H1 (cell line): ENCODE results near the gene MYH7B. TPM values are rescaled to one million over a fixed set of nuclear protein-coding genes. Genes with fewer than 3 reads are reported as not detected.

ENCODE experiments used
- CTCF ChIA-PET: fragments of 300-600 bp; sonication (Branson Sonifier 250); formaldehyde crosslinking; loops from one replicate; lab custom pipeline; 2021; ENCODE audit not compliant: partially characterized antibody; lab: Charles Lee
- POLR2A ChIA-PET: fragments of 300-600 bp; sonication (Branson Sonifier 250); formaldehyde crosslinking; loops from one replicate; lab custom pipeline; 2021; ENCODE audit warnings: inconsistent platforms; ENCODE audit not compliant: partially characterized antibody; lab: Charles Lee
- DNase-seq, 2 experiments: peaks; one replicate each; pipeline versions ENCODE4 v3.0.0 to v3.0.0-alpha.2; 2010 to 2022; ENCODE audit warnings: low spot score in 2 of 2, low read depth in 1 of 2, mixed read lengths in 1 of 2
- FAIRE-seq: peaks from 2 replicates; lab custom pipeline; 2011; peaks lifted over from hg19 to GRCh38; lab: Jason Lieb, UNC
- H2AFZ ChIP-seq: 2 replicates; pipeline ENCODE4 v1.8.1; 2012; ENCODE audit warnings: low read length, inconsistent platforms
- H2AK5ac ChIP-seq: 2 replicates; pipeline ENCODE4 v1.6.1; 2013; ENCODE audit warnings: low read depth, low read length
- H2BK120ac ChIP-seq: replicated peaks from 2 replicates; pipeline ENCODE3; 2013; ENCODE audit warnings: low read depth, low read length, inconsistent platforms
- H2BK12ac ChIP-seq: 2 replicates; pipeline ENCODE4 v1.6.1; 2013; ENCODE audit warnings: low read depth, low read length
- H2BK15ac ChIP-seq: 2 replicates; pipeline ENCODE4 v1.6.1; 2013; ENCODE audit warnings: low read length
- H2BK20ac ChIP-seq: 2 replicates; pipeline ENCODE4 v1.6.1; 2013; ENCODE audit warnings: low read length
- H2BK5ac ChIP-seq: 2 replicates; pipeline ENCODE4 v1.6.1; 2013; ENCODE audit warnings: low read depth, low read length
- H3K14ac ChIP-seq: 2 replicates; pipeline ENCODE4 v1.6.1; 2013; ENCODE audit warnings: inconsistent platforms; ENCODE audit not compliant: insufficient read length
- H3K18ac ChIP-seq: 2 replicates; pipeline ENCODE4 v1.6.1; 2013; ENCODE audit warnings: low read length; ENCODE audit errors: extremely low read depth
- H3K23ac ChIP-seq: 2 replicates; pipeline ENCODE4 v1.6.1; 2013; ENCODE audit warnings: inconsistent platforms; ENCODE audit not compliant: insufficient read length
- H3K23me2 ChIP-seq: 2 replicates; pipeline ENCODE4 v1.6.1; 2013; ENCODE audit warnings: low read depth, low read length
- H3K27ac ChIP-seq: 2 replicates; pipeline ENCODE4 v1.6.1; 2011; ENCODE audit warnings: low read depth, low read length, inconsistent platforms
- H3K27me3 ChIP-seq, 4 experiments: replicated peaks in 1 of 4; 1 replicate in 1 of 4; 2 replicates in 3 of 4; pipeline versions ENCODE4 v1.6.1 to v1.8.1; 2011 to 2013; ENCODE audit warnings: low read length in 3 of 4, mild to moderate bottlenecking in 3 of 4, inconsistent platforms in 2 of 4, mixed read lengths in 2 of 4, moderate library complexity in 1 of 4; ENCODE audit not compliant: control insufficient read depth in 3 of 4, insufficient read depth in 3 of 4; ENCODE audit errors: extremely low read depth in 1 of 4
- H3K36me3 ChIP-seq, 4 experiments: 2 replicates each; pipeline versions ENCODE4 v1.6.1 to v1.8.1; 2011 to 2013; ENCODE audit warnings: mild to moderate bottlenecking in 4 of 4, low read length in 3 of 4, moderate library complexity in 2 of 4, control low read depth in 1 of 4, inconsistent platforms in 1 of 4; ENCODE audit not compliant: insufficient read depth in 4 of 4, control insufficient read depth in 2 of 4
- H3K4ac ChIP-seq: replicated peaks from 2 replicates; pipeline ENCODE3; 2013; ENCODE audit warnings: low read length, low read depth, mixed read lengths, inconsistent platforms; ENCODE audit not compliant: insufficient read length
- H3K4me1 ChIP-seq, 4 experiments: replicated peaks in 1 of 4; 1 replicate in 1 of 4; 2 replicates in 3 of 4; pipeline versions ENCODE4 v1.6.1 to v1.8.1; 2011 to 2013; ENCODE audit warnings: low read length in 3 of 4, inconsistent platforms in 2 of 4, mixed read lengths in 1 of 4; ENCODE audit not compliant: insufficient read depth in 4 of 4, control insufficient read depth in 3 of 4
- H3K4me2 ChIP-seq, 2 experiments: 2 replicates each; pipeline versions ENCODE4 v1.6.1 to v1.8.1; 2011 to 2013; ENCODE audit warnings: low read depth in 2 of 2, low read length in 2 of 2, control low read depth in 1 of 2, inconsistent platforms in 1 of 2, mild to moderate bottlenecking in 1 of 2; ENCODE audit not compliant: insufficient read depth in 1 of 2
- H3K4me3 ChIP-seq, 4 experiments: fragments of 200-600, 300-600 bp in 1 of 4; sonication (generic), shearing (Covaris generic), sonication (Bioruptor Twin) in 1 of 4; 2 replicates each; pipeline versions ENCODE4 v1.5.1 to v1.8.1; 2011 to 2016; ENCODE audit warnings: low read length in 4 of 4, low read depth in 3 of 4, control low read depth in 2 of 4, inconsistent platforms in 2 of 4, mild to moderate bottlenecking in 2 of 4, mixed read lengths in 1 of 4, moderate library complexity in 1 of 4; ENCODE audit not compliant: insufficient read depth in 2 of 4; ENCODE audit errors: extremely low read depth in 1 of 4
- H3K56ac ChIP-seq: replicated peaks from 2 replicates; pipeline ENCODE3; 2013; ENCODE audit warnings: low read depth, mild to moderate bottlenecking, mixed read lengths, low read length, inconsistent platforms; ENCODE audit not compliant: insufficient read length
- H3K79me1 ChIP-seq: 2 replicates; pipeline ENCODE4 v1.6.1; 2013; ENCODE audit warnings: low read depth, low read length, control low read depth
- H3K79me2 ChIP-seq, 2 experiments: 2 replicates each; pipeline versions ENCODE4 v1.6.1 to v1.8.1; 2012 to 2013; ENCODE audit warnings: low read length in 2 of 2, mild to moderate bottlenecking in 2 of 2, inconsistent platforms in 1 of 2; ENCODE audit not compliant: insufficient read depth in 2 of 2, control insufficient read depth in 1 of 2
- H3K9ac ChIP-seq, 4 experiments: replicated peaks in 1 of 4; 1 replicate in 1 of 4; 2 replicates in 3 of 4; pipeline versions ENCODE4 v1.6.1 to v1.8.1; 2011 to 2013; ENCODE audit warnings: low read depth in 3 of 4, low read length in 3 of 4, control low read depth in 2 of 4, mild to moderate bottlenecking in 2 of 4, moderate library complexity in 2 of 4, inconsistent platforms in 1 of 4; ENCODE audit errors: extremely low read depth in 1 of 4
- H3K9me3 ChIP-seq, 2 experiments: 2 replicates each; pipeline versions ENCODE4 v1.6.1 to v1.8.1; 2012 to 2013; ENCODE audit warnings: mild to moderate bottlenecking in 2 of 2, moderate library complexity in 2 of 2, control low read depth in 1 of 2, inconsistent platforms in 1 of 2, low read depth in 1 of 2, low read length in 1 of 2, mixed read lengths in 1 of 2; ENCODE audit not compliant: insufficient read depth in 2 of 2
- H4K20me1 ChIP-seq, 2 experiments: replicated peaks in 1 of 2; 2 replicates each; pipeline versions ENCODE3 to v1.8.1; 2011 to 2013; ENCODE audit warnings: inconsistent platforms in 2 of 2, low read length in 2 of 2, mild to moderate bottlenecking in 1 of 2; ENCODE audit not compliant: insufficient read depth in 2 of 2, control insufficient read depth in 1 of 2
- H4K5ac ChIP-seq: 2 replicates; pipeline ENCODE4 v1.6.1; 2013; ENCODE audit warnings: low read length, low read depth, mixed read lengths, inconsistent platforms; ENCODE audit not compliant: insufficient read length
- H4K8ac ChIP-seq: 2 replicates; pipeline ENCODE4 v1.8.0; 2013; ENCODE audit warnings: mild to moderate bottlenecking, moderate library complexity, low read length, inconsistent platforms; ENCODE audit not compliant: insufficient read depth; ENCODE audit errors: extremely low read depth
- H4K91ac ChIP-seq: replicated peaks from 2 replicates; pipeline ENCODE3; 2013; ENCODE audit warnings: low read length, mixed read lengths, inconsistent platforms; ENCODE audit not compliant: insufficient read length
- ATF3 ChIP-seq: IDR thresholded peaks from 2 replicates; pipeline ENCODE4 v1.6.1; 2011; ENCODE audit warnings: low read depth, mild to moderate bottlenecking, low read length; ENCODE audit not compliant: insufficient read depth
- BRCA1 ChIP-seq: IDR thresholded peaks from 2 replicates; pipeline ENCODE4 v1.6.1; 2012; ENCODE audit warnings: low read depth, low read length, improper control_type of control experiment
- CEBPB ChIP-seq: IDR thresholded peaks from 2 replicates; pipeline ENCODE4 v1.6.1; 2012; ENCODE audit warnings: low read depth, low read length
- KDM1A ChIP-seq: fragments of 200-600, 300-600 bp; sonication (generic); IDR thresholded peaks from 2 replicates; pipeline ENCODE4 v1.7.1; 2016; ENCODE audit warnings: mild to moderate bottlenecking, low read length, borderline replicate concordance
- KDM4A ChIP-seq: IDR thresholded peaks from one replicate; pipeline ENCODE4 v1.7.1; 2012; ENCODE audit warnings: low read depth, mild to moderate bottlenecking, moderate library complexity, low read length, inconsistent platforms; ENCODE audit not compliant: severe bottlenecking
- KDM5A ChIP-seq: fragments of 200-600 bp; IDR thresholded peaks from 2 replicates; pipeline ENCODE4 v1.7.1; 2012; ENCODE audit warnings: mild to moderate bottlenecking, low read length, inconsistent platforms, mixed read lengths
- MAFK ChIP-seq: IDR thresholded peaks from 2 replicates; pipeline ENCODE4 v1.6.1; 2012; ENCODE audit warnings: low read depth, mild to moderate bottlenecking, improper control_type of control experiment, low read length
- RNF2 ChIP-seq: fragments of 200-900, 300-1000 bp; sonication (generic); IDR thresholded peaks from 2 replicates; pipeline ENCODE4 v1.7.1; 2016; ENCODE audit warnings: borderline replicate concordance, low read depth, mild to moderate bottlenecking, antibody characterized with exemption, low read length; ENCODE audit not compliant: poor library complexity, severe bottlenecking; ENCODE audit errors: missing control alignments
- RXRA ChIP-seq: IDR thresholded peaks from 2 replicates; pipeline ENCODE4 v1.6.1; 2011; ENCODE audit warnings: low read depth, mild to moderate bottlenecking, low read length, moderate library complexity; ENCODE audit not compliant: insufficient read depth
- SIN3A ChIP-seq, 2 experiments: IDR thresholded peaks in 1 of 2; conservative IDR thresholded peaks in 1 of 2; 2 replicates each; pipeline ENCODE4 v1.6.1; 2011 to 2012; ENCODE audit warnings: low read length in 2 of 2, improper control_type of control experiment in 1 of 2, low read depth in 1 of 2, mild to moderate bottlenecking in 1 of 2
- SP1 ChIP-seq: IDR thresholded peaks from 2 replicates; pipeline ENCODE4 v1.6.1; 2011; ENCODE audit warnings: low read depth, low read length
- TEAD4 ChIP-seq: IDR thresholded peaks from 2 replicates; pipeline ENCODE4 v1.6.1; 2012; ENCODE audit warnings: low read depth, low read length, inconsistent platforms, mixed read lengths
- WGBS, 2 experiments: shearing (Covaris generic) in 1 of 2; methylation state at CpG; one replicate each; pipeline versions ENCODE4 v1.1.6 to v1.1.7; 2013 to 2015; ENCODE audit warnings: low lambda C conversion rate in 2 of 2, mixed read lengths in 2 of 2, inconsistent platforms in 1 of 2, low coverage in 1 of 2, missing lambda C conversion rate in 1 of 2; ENCODE audit not compliant: insufficient replicate concordance in 2 of 2, insufficient coverage in 1 of 2, insufficient read length in 1 of 2; ENCODE audit errors: extremely low coverage in 1 of 2, missing lambda C conversion rate in 1 of 2; 5-methylcytosine and 5-hydroxymethylcytosine counted together
- polyA plus RNA-seq, 7 experiments: library from polyadenylated mRNA; depleted of rRNA in 3 of 7; stranded (reverse) in 5 of 7; unstranded in 2 of 7; fragments of >200 nt in 5 of 7; fragments of 200-250 nt in 2 of 7; gene quantifications; 1 replicate in 5 of 7; 2 replicates in 1 of 7; 4 replicates in 1 of 7; pipeline versions ENCODE4 v1.2.1 to v1.2.3, GENCODE V29; 2011 to 2013; ENCODE audit warnings: missing spikeins in 2 of 7, mixed read lengths in 2 of 7
- total RNA-seq: library from RNA; stranded (reverse); fragmentation: NEBNext Ultra II Directional; extraction: Animal tissue kit (Norgen Biotek cat#: 25700); gene quantifications from 2 replicates; pipeline ENCODE4 v1.2.1, GENCODE V29; 2021

MYH7B gene
- total and polyA plus RNA-seq, 2 of the 8 experiments (the other 6 are each of a cell fraction or from before 2014, with no cell fraction given), result 0.15 to 0.30 TPM

GRCh38 chr20:34990661-34991214 is 35.1 kb downstream of the MYH7B start:
- POLR2A ChIA-PET, result interaction anchor here (0.6 kb wide), 1 partner anchor 1338 kb away, joined by 3 read pairs; no protein-coding TSS in a partner anchor
- TF ChIP-seq KDM1A, result no peak
- no peak for TF ChIP-seq KDM4A
- TF ChIP-seq RXRA, result no peak
- no peak for TF ChIP-seq CEBPB
- no peak for TF ChIP-seq TEAD4
- TF ChIP-seq BRCA1, result no peak
- TF ChIP-seq KDM5A, result no peak
- no peak for TF ChIP-seq SIN3A (conservative IDR thresholded peaks at IDR 0.05 in 1 of 2, IDR thresholded peaks at IDR 0.05 in 1 of 2; ENCODE audit: low read depth in 1 of 2, low read length in 2 of 2)
- TF ChIP-seq MAFK, result no peak
- no peak for TF ChIP-seq RNF2
- no peak for TF ChIP-seq SP1
- TF ChIP-seq ATF3, result no peak

More at GRCh38 chr20:34990661-34991214, 35.1 kb downstream of the MYH7B start:
- no peak overlapping the region for H4K91ac ChIP-seq
- WGBS, 2 experiments, result 93% methylated on average over 17 of the region's 18 CpGs; no CpG with 5 or more reads in 1 of the 2 experiments
- no peak overlapping the region for H2BK15ac ChIP-seq
- no peaks in the 10 kb centered on the region for H3K79me1 ChIP-seq
- CTCF ChIA-PET, result interaction anchor here (0.9 to 2.1 kb wide), 3 partner anchors 11 to 116 kb away, joined by 3 to 8 read pairs (median 3); no protein-coding TSS in a partner anchor
- H3K14ac ChIP-seq, result no peak overlapping the region
- no peak overlapping the region for H4K8ac ChIP-seq
- no peak overlapping the region for H2BK12ac ChIP-seq
- peaks cover 0 to 3% (median 1%) of the 10 kb centered on the region in 4 experiments; a peak in 2 of 8 replicates for H3K36me3 ChIP-seq
- H3K9ac ChIP-seq, result no peak overlapping the region
- no peak overlapping the region for H3K4ac ChIP-seq
- no peak overlapping the region; the same call in 1 of the 2 replicates for H3K27ac ChIP-seq
- no peak overlapping the region for H3K18ac ChIP-seq
- peaks cover 0 to 2% of the 10 kb centered on the region in 2 experiments for H4K20me1 ChIP-seq
- peaks cover 0 to 5% (median 2%) of the 10 kb centered on the region in 4 experiments; a peak in 3 of 7 replicates for H3K27me3 ChIP-seq
- no peaks in the 10 kb centered on the region for H3K23me2 ChIP-seq
- H3K4me1 ChIP-seq, result peaks cover 0 to 5% (median 0%) of the 10 kb centered on the region in 4 experiments; a peak in 2 of 7 replicates
- no peak overlapping the region for H2BK5ac ChIP-seq
- H4K5ac ChIP-seq, result no peak overlapping the region
- no peak overlapping the region for H3K56ac ChIP-seq
- no peak overlapping the region for H2BK120ac ChIP-seq
- no peaks in the 10 kb centered on the region for H3K79me2 ChIP-seq
- no peak overlapping the region for H2BK20ac ChIP-seq
- no peak overlapping the region for H2AFZ ChIP-seq
- H2AK5ac ChIP-seq, result no peak overlapping the region
- H3K4me2 ChIP-seq, result no peak overlapping the region
- FAIRE-seq (no peak), DNase-seq (no peak)
- no peaks in the 10 kb centered on the region for H3K9me3 ChIP-seq
- H3K4me3 ChIP-seq, result no peak overlapping the region
- H3K23ac ChIP-seq, result no peak overlapping the region
